Esophagus muscularis mucosa (tissue), 4 donors: ENCODE results near the gene MX2.

Source experiments
- CTCF ChIP-seq, 3 experiments: fragments of 200-600 bp in 2 of 3; fragments of 450-650 bp in 1 of 3; sonication (generic) in 2 of 3; IDR thresholded peaks; one replicate each; pipeline ENCODE4 v1.5.1; 2017 to 2019; ENCODE audit warnings: antibody characterized with exemption in 3 of 3, mild to moderate bottlenecking in 2 of 3, moderate library complexity in 1 of 3
- EP300 ChIP-seq: sonication (generic); formaldehyde crosslinking; IDR thresholded peaks from one replicate; pipeline ENCODE4 v1.6.1; 2017; ENCODE audit warnings: antibody characterized with exemption
- POLR2A ChIP-seq: fragments of 450-650 bp; IDR thresholded peaks from one replicate; pipeline ENCODE4 v1.6.1; 2017; ENCODE audit warnings: antibody characterized with exemption, moderate library complexity, mild to moderate bottlenecking, low read depth
- POLR2AphosphoS5 ChIP-seq, 2 donors: sonication (generic); formaldehyde crosslinking; IDR thresholded peaks; one replicate each; pipeline ENCODE4 v1.6.1; 2017; ENCODE audit warnings: antibody characterized with exemption in 2 of 2

- TF ChIP-seq CTCF (IDR thresholded peaks at IDR 0.05) (no peak), POLR2A (no peak), POLR2AphosphoS5 (IDR thresholded peaks at IDR 0.05) (no peak), EP300 (no peak)
Measured at GRCh38 chr21:41373763-41374162, 11.9 kb downstream of the MX2 start.
